GM20431 (cell line): ENCODE data around the gene ABCG8.
"Not testable (repeated sequence)": the region's sequence is repeated elsewhere in the genome, so short reads cannot be mapped to it uniquely, and the experiment has no call there.

ENCODE experiments used
- in situ Hi-C: fragments of 300-500 bp; cut with MseI, MboI; formaldehyde crosslinking; loops from one replicate; pipeline ENCODE4 v1.15.0; 2020; ENCODE audit warnings: low sequenced_read_pairs; ENCODE audit not compliant: unreplicated experiment

The ABCG8 gene

DNA sequence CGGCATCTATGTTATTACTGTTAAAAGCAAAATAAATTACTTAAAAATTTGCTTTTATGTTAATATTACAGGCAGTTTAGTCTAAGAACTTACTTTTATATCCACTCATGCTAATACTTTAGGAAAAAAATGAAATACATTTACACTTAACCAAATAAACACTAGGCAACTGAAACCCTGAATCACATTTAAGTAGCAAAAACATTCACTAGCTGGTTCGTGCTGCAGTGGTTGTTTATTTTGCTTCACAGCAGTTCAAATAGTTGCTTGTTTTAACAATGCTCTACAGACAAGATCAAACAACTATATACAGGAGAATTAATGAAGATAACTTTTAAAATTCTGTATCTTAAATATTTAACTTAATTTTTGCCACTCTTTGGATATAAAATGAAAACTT is 60.8 kb downstream of the ABCG8 start:
- in situ Hi-C loops: no loop called here

DNA sequence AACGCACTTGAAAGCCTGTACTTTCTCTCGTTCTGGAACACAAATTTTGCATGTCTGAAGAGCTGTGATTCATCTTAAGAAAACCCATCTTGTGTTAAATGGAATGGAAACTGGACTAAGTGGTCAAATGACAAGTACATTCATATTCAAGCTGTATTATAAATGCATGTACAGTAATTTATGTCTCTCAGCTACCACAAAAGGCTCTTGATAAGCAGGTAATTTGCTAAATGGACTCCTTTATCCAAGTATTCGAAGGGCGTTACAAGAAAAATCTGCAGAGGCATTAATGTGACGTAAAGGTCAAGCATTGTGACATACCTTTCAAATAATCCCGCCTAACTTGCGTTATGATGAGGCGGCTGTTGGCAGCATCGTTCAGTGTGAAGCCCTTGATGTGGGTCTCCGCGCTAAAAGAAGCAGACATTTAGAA is 66.6 kb downstream of the ABCG8 start:
- in situ Hi-C loops: no loop called here

DNA sequence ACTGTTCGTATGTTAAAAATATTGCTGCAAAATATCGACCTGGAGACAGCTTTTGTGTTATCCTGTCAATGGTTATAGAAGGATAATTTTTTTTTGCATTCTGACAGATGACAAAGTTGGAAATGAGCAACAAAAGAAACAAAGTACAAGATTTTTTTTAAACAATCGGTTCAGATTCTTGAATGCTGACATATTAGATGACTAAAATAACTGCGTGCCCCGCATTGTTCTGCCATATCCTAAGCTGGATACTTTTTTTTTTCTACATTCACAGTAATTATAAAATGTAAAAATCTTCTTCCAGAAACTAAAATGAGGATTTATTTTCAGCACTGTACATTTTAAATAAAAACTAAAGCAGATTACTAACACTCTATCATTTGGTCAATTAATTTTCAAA is 67.1 kb downstream of the ABCG8 start:
- in situ Hi-C loops: no loop called here

DNA sequence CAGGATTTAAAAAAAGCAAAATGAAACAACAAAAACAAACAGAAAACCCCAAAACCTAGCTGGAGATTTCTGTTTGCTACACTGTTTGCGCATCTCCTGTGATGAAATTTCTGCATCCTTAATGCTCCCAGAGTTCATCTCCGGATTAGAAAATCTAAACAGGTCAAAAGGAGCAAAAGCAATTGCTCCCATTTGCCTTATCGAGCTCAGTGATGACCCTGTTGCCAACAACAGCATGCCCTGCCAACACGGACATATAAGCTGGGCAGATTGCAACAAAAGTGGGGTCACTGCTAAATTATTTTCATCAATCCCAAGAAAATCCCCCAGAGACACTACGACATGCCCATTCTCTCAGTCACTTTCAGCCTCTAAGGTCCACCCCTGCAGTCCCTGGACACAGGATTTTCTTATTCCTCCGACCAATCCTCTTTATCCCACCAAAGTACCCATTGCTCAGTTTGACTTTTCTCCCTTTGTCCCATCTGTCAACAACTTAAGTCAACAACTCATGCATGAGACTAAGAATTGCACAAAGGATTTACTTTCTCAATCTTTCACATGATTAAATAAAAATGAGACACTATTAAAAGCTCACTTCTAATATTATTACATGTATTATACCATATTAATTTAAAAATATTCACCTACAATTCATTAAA is 67.8 kb downstream of the ABCG8 start:
- in situ Hi-C loops: no loop called here

DNA sequence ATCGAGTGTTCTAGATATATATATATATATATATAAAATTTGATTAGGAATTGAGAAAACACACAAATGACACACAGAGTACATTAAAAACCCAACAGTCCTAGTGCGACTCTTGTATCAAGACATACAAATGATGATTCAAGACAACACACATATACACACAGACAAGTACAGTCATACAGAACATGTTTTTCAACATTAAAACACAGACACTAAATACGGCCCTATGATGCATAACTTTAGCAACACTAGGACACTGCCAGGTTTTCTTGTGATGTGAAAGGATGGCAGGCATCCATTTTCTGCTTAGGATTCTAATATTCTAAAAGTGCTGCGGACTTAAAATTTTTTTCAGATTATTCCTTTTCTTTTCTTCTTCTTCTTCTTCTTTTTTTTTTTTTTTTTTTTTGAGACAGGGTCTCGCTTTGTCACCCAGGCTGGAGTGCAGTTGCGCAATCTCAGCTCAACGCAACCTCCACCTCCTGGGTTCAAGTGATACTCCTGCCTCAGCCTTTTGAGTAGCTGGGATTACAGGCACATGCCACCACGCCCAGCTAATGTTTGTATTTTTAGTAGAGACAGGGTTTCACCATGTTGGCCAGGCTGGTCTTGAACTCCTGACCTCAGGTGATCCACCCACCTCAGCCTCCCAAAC is 72.5 kb downstream of the ABCG8 start:
- in situ Hi-C loops: not testable (repeated sequence)

DNA sequence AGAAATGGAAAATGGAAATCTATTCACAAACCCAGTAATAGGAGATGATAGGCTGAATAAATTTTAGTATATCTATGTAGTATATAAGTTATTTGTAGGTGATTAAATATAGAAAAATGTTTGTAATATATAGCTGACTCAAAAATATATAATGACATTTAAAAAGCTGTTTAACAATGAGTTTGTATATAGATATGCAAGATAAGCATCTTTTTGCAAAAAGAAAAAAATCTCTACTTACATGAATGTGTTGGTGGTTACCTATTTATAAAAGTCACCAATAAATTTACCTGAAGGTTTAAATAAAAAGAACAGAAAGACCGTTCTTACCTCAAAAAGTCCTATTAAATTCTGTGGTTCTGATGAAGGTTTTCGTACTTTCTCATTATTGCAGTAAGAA is 85.7 kb downstream of the ABCG8 start:
- in situ Hi-C loops: no loop called here

DNA sequence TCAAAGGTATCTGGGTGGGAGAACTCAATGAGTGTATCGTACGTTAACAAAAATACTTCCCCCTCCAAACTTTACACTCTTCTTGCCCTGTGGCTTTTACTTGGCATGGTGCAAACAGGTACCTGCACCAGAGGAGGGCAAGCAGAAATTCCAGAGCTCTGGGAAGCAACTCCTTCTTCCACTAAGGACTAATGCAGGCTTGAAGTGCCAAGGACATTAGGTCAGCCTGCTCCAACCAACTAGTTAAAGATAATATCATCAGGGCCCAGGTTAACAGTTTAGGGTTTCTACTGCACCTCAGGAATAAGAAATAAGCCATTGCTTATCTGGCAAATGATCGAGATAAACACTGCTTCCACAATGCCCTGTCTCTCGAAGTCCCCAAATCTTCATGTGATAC is 86.7 kb downstream of the ABCG8 start:
- in situ Hi-C loops: no loop called here

DNA sequence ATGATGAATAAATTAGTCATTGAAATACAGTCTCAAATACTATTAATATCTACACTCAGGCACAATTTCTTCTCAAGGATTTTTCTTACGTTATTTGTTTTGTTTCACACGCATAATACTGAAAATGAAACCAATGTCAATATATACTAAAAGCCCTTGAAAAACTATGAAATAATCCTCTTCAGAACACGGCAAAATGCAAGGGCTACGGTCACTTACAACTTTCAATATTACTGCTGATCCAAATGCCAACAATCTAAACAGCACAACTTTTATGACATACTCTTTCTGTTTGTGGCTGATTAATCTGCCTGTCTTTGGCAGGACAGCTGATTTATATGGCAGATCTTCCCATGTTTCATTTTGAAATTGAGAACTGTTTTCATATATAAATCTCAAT is 88.7 kb downstream of the ABCG8 start:
- in situ Hi-C loops: no loop called here

DNA sequence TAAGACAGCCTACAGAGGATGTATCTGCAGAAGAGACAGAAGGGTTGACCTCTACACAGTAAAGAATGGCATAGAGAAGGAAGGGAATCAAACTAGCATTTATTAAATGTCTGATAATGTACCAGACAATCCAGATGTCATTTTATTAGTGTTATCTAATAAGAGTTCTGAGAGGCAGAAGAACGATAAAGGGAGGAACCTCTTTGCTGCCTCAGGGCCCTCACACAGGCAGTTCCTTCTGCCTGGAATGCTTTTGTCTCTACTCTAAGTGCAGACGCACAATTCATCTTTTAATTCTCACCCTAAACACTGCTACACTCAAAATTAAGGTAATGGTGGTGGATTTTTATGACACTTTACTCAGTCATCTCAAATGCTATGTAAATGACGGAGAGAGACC is 92.5 kb downstream of the ABCG8 start:
- in situ Hi-C loops: no loop called here
